ENCODE data around the gene EPG5. TPM values are rescaled to one million over a fixed set of nuclear protein-coding genes. Genes with fewer than 3 reads are reported as not detected.

The EPG5 gene
- total and polyA plus RNA-seq, 2 donors (not counting 3 experiments of a cell fraction or from before 2014, with no cell fraction given), result 16.7 to 25.6 TPM

DNA sequence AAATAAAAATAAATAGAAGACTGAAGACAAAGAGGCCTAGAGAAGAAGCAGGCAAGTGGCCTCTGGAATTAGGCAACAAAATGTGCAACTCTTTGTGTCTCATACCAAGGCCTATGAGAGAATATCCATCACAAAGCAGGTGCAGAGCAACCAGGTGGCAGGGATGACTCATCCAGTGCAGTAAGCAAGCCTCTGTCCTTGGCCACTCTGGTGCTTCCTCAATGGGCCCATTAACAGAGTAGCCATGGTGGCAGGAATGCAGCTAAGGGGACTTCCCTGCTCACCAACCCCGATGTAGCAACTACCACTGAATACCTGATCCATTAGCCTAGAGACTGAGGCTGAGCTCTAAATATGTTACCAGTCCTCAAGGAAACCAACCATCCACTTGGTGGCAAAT, 11.0 kb upstream of the EPG5 start:
- H3K27ac ChIP-seq (ENCODE audit: insufficient read depth, low read depth, low read length), result no peak overlapping the region
- H3K4me2 ChIP-seq (ENCODE audit: insufficient read depth, low read length), result no peak overlapping the region
- H4K20me1 ChIP-seq (replicated peaks; ENCODE audit: control insufficient read depth, extremely low read depth, insufficient read depth, low read length), result no peaks in the 10 kb centered on the region
- no peaks in the 10 kb centered on the region for H3K9me1 ChIP-seq (replicated peaks; ENCODE audit: control insufficient read depth, extremely low read depth, insufficient read depth, low read length)
- BruUV-seq (replicated peaks), result no TSS peak
- H3K4me3 ChIP-seq (replicated peaks in 1 of 3; ENCODE audit: insufficient read depth in 1 of 3, low read depth in 1 of 3, low read length in 3 of 3), result no peak overlapping the region
- FAIRE-seq (no peak), DNase-seq (ENCODE audit: low read depth, low spot score) (no peak)
- TF ChIP-seq MYC (IDR thresholded peaks at IDR 0.05; ENCODE audit: low read depth, low read length), result no peak
- no peak for TF ChIP-seq POLR2A (IDR thresholded peaks at IDR 0.05; ENCODE audit: low read depth, low read length)
- no peak for TF ChIP-seq MAX (IDR thresholded peaks at IDR 0.05; ENCODE audit: insufficient read depth, insufficient read length)
- no peak for TF ChIP-seq POLR2AphosphoS5 (IDR thresholded peaks at IDR 0.05; ENCODE audit: insufficient read depth, low read depth, low read length)
- TF ChIP-seq, protein P1, sequence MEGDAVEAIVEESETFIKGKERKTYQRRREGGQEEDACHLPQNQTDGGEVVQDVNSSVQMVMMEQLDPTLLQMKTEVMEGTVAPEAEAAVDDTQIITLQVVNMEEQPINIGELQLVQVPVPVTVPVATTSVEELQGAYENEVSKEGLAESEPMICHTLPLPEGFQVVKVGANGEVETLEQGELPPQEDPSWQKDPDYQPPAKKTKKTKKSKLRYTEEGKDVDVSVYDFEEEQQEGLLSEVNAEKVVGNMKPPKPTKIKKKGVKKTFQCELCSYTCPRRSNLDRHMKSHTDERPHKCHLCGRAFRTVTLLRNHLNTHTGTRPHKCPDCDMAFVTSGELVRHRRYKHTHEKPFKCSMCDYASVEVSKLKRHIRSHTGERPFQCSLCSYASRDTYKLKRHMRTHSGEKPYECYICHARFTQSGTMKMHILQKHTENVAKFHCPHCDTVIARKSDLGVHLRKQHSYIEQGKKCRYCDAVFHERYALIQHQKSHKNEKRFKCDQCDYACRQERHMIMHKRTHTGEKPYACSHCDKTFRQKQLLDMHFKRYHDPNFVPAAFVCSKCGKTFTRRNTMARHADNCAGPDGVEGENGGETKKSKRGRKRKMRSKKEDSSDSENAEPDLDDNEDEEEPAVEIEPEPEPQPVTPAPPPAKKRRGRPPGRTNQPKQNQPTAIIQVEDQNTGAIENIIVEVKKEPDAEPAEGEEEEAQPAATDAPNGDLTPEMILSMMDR (IDR thresholded peaks at IDR 0.05; ENCODE audit: extremely low read depth in 1 of 2, insufficient read depth in 1 of 2, low read depth in 1 of 2, low read length in 2 of 2), result no peak
- no peak for TF ChIP-seq FOS (IDR thresholded peaks at IDR 0.05; ENCODE audit: borderline replicate concordance, insufficient read depth, low read length)
- no peak for TF ChIP-seq GATA2 (IDR thresholded peaks at IDR 0.05; ENCODE audit: insufficient read depth, insufficient read length, low read depth, low read length)
- no peak for TF ChIP-seq JUN (IDR thresholded peaks at IDR 0.05; ENCODE audit: borderline replicate concordance, insufficient read depth, insufficient read length, low read depth)
- no peak for TF ChIP-seq EZH2 (IDR thresholded peaks at IDR 0.05; ENCODE audit: borderline replicate concordance, low read depth, low read length, severe bottlenecking)
- CTCF ChIA-PET, result interaction anchor here (1.7 kb wide), 1 partner anchor 96 kb away, joined by 7 read pairs; no protein-coding TSS in a partner anchor
- POLR2A ChIA-PET, result no interaction called here
- H3K9ac ChIP-seq (replicated peaks; ENCODE audit: extremely low read depth, insufficient read depth, low read length), result no peak overlapping the region
- H2AFZ ChIP-seq (ENCODE audit: low read depth, low read length), result no peak overlapping the region
- H3K4me1 ChIP-seq (ENCODE audit: control insufficient read depth, extremely low read depth, insufficient read depth, low read length), result peaks cover 4% of the 10 kb centered on the region
- dilution Hi-C loops (cut with MboI; ENCODE audit: extremely low pct_ligation_motif_present, low sequenced_read_pairs) (no loop called here), intact Hi-C loops (cut with micrococcal nuclease) (no loop called here)
- H3K9me3 ChIP-seq (replicated peaks; ENCODE audit: control insufficient read depth, insufficient read depth, low read length), result no peaks in the 10 kb centered on the region
- no peaks in the 10 kb centered on the region for H3K36me3 ChIP-seq (ENCODE audit: control insufficient read depth in 2 of 2, extremely low read depth in 1 of 2, insufficient read depth in 2 of 2, low read length in 2 of 2)
- H3K79me2 ChIP-seq (ENCODE audit: control insufficient read depth, insufficient read depth, low read length), result no peaks in the 10 kb centered on the region
- no peaks in the 10 kb centered on the region for H3K27me3 ChIP-seq (ENCODE audit: control insufficient read depth in 2 of 2, insufficient read depth in 2 of 2, low read length in 2 of 2)
